ENCODE measurements around the gene MEIS2.

GRCh38 chr15:37115538-37115937 is 15.2 kb upstream of the MEIS2 start:
- no peak for TF ChIP-seq POLR2A (IDR thresholded peaks at IDR 0.05; ENCODE audit: low read length)
- no peak for TF ChIP-seq GATA1 (IDR thresholded peaks at IDR 0.05; ENCODE audit: low read depth, low read length)
